GM06990 (cell line): ENCODE data around the gene MDC1.

Experiments
- DNase-seq: peaks from one replicate; pipeline ENCODE4 v3.0.0-alpha.2; 2011; ENCODE audit not compliant: insufficient read length; ENCODE audit errors: extremely low read depth
- H3K27me3 ChIP-seq: replicated peaks from 2 replicates; pipeline ENCODE4 v1.6.0; 2011; ENCODE audit warnings: low read length; ENCODE audit not compliant: control insufficient read depth, insufficient read depth
- H3K36me3 ChIP-seq: 2 replicates; pipeline ENCODE4 v1.5.1; 2011; ENCODE audit warnings: low read length; ENCODE audit not compliant: control insufficient read depth, insufficient read depth
- H3K4me3 ChIP-seq: replicated peaks from 2 replicates; pipeline ENCODE4 v1.5.1; 2011; ENCODE audit warnings: low read depth, mild to moderate bottlenecking, control low read depth, low read length
- CTCF ChIP-seq: IDR thresholded peaks from 2 replicates; pipeline ENCODE4 v1.5.1; 2011; ENCODE audit warnings: low read length, control low read depth, mild to moderate bottlenecking, inconsistent platforms; ENCODE audit not compliant: insufficient read depth, poor library complexity, severe bottlenecking

The MDC1 gene

GRCh38 chr6:30707281-30707850 is 9.7 kb downstream of the MDC1 start:
- TF ChIP-seq CTCF: no peak
- Histone ChIP-seq H3K36me3 (peaks cover 16% of the 10 kb centered on the region), H3K27me3 (no peaks in the 10 kb centered on the region), H3K4me3 (no peak overlapping the region)
- no peak for DNase-seq

- H3K4me3 ChIP-seq: no peak overlapping the region
- TF ChIP-seq CTCF: no peak
- H3K36me3 ChIP-seq: peaks cover 8% of the 10 kb centered on the region
- DNase-seq: no peak
- no peaks in the 10 kb centered on the region for H3K27me3 ChIP-seq
Observed at GRCh38 chr6:30705620-30706019, 11.5 kb downstream of the MDC1 start.

GRCh38 chr6:30703821-30704220 is 13.3 kb downstream of the MDC1 start:
- Histone ChIP-seq H3K36me3 (peaks cover 11% of the 10 kb centered on the region), H3K4me3 (no peak overlapping the region), H3K27me3 (no peaks in the 10 kb centered on the region)
- no peak for DNase-seq
- TF ChIP-seq CTCF: no peak

- TF ChIP-seq CTCF: no peak
- peaks cover 11% of the 10 kb centered on the region for H3K36me3 ChIP-seq
- DNase-seq: no peak
Observed at GRCh38 chr6:30703011-30703410, 14.1 kb downstream of the MDC1 start.

GRCh38 chr6:30700340-30700739 is 16.7 kb downstream of the MDC1 start:
- Histone ChIP-seq H3K36me3 (peaks cover 6% of the 10 kb centered on the region), H3K4me3 (no peak overlapping the region), H3K27me3 (no peaks in the 10 kb centered on the region)
- TF ChIP-seq CTCF: no peak
- no peak for DNase-seq

More at GRCh38 chr6:30703011-30703410, 14.1 kb downstream of the MDC1 start:
- no peak overlapping the region for H3K4me3 ChIP-seq
- no peaks in the 10 kb centered on the region for H3K27me3 ChIP-seq

- H3K4me3 ChIP-seq: no peak overlapping the region
- peaks cover 3% of the 10 kb centered on the region for H3K36me3 ChIP-seq
- H3K27me3 ChIP-seq: no peaks in the 10 kb centered on the region
- no peak for DNase-seq
- TF ChIP-seq CTCF: no peak
Observed at GRCh38 chr6:30696432-30696831, 20.6 kb downstream of the MDC1 start.
